Astrocyte (in vitro differentiated cells and primary cell): ENCODE measurements around the gene DNAJC8. TPM values are rescaled to one million over a fixed set of nuclear protein-coding genes. Genes with fewer than 3 reads are reported as not detected.

Experiments used
- DNase-seq: peaks from one replicate; pipeline ENCODE4 v3.0.0-alpha.2; 2010; ENCODE audit warnings: low read depth
- FAIRE-seq: peaks from 2 replicates; lab custom pipeline; 2011; peaks lifted over from hg19 to GRCh38; lab: Jason Lieb, UNC
- H2AFZ ChIP-seq: 2 replicates; pipeline ENCODE4 v1.6.0; 2012; ENCODE audit warnings: low read depth, low read length, inconsistent platforms
- H3K27ac ChIP-seq: 2 replicates; pipeline ENCODE4 v1.5.1; 2011; ENCODE audit warnings: low read depth, low read length, inconsistent platforms
- H3K27me3 ChIP-seq: 2 replicates; pipeline ENCODE4 v1.6.0; 2011; ENCODE audit warnings: low read length, inconsistent platforms; ENCODE audit not compliant: insufficient read depth
- H3K36me3 ChIP-seq: 2 replicates; pipeline ENCODE4 v1.5.1; 2011; ENCODE audit warnings: low read length, inconsistent platforms; ENCODE audit not compliant: insufficient read depth
- H3K4me1 ChIP-seq: 2 replicates; pipeline ENCODE4 v1.5.1; 2011; ENCODE audit warnings: low read length, inconsistent platforms; ENCODE audit not compliant: insufficient read depth
- H3K4me2 ChIP-seq: 2 replicates; pipeline ENCODE4 v1.6.0; 2012; ENCODE audit warnings: low read length, inconsistent platforms
- H3K4me3 ChIP-seq: 2 replicates; pipeline ENCODE4 v1.5.1; 2011; ENCODE audit warnings: low read depth, mild to moderate bottlenecking, low read length, inconsistent platforms; ENCODE audit not compliant: insufficient read depth
- H3K79me2 ChIP-seq: 2 replicates; pipeline ENCODE4 v1.6.0; 2012; ENCODE audit warnings: mild to moderate bottlenecking, low read length, inconsistent platforms; ENCODE audit not compliant: insufficient read depth
- H3K9ac ChIP-seq: 2 replicates; pipeline ENCODE4 v1.6.0; 2012; ENCODE audit warnings: mild to moderate bottlenecking, low read length, inconsistent platforms
- H3K9me3 ChIP-seq: 2 replicates; pipeline ENCODE4 v1.5.1; 2012; ENCODE audit warnings: low read depth, mild to moderate bottlenecking, low read length, inconsistent platforms; ENCODE audit not compliant: insufficient read depth
- H4K20me1 ChIP-seq: 2 replicates; pipeline ENCODE4 v1.6.0; 2012; ENCODE audit warnings: low read length, inconsistent platforms; ENCODE audit not compliant: insufficient read depth
- H3K27ac Mint-ChIP-seq: one replicate; pipeline ENCODE4 v1.8.0; 2021; ENCODE audit warnings: mild to moderate bottlenecking, mixed read lengths; ENCODE audit not compliant: unreplicated experiment
- H3K27me3 Mint-ChIP-seq: one replicate; pipeline ENCODE4 v1.8.0; 2021; ENCODE audit warnings: low read depth, mixed read lengths; ENCODE audit not compliant: unreplicated experiment
- H3K36me3 Mint-ChIP-seq: one replicate; pipeline ENCODE4 v1.8.0; 2021; ENCODE audit warnings: low read depth, mixed read lengths; ENCODE audit not compliant: unreplicated experiment
- H3K4me1 Mint-ChIP-seq: one replicate; pipeline ENCODE4 v1.8.0; 2021; ENCODE audit warnings: low read depth, mixed read lengths; ENCODE audit not compliant: unreplicated experiment
- H3K4me3 Mint-ChIP-seq: one replicate; pipeline ENCODE4 v1.8.0; 2021; ENCODE audit warnings: mild to moderate bottlenecking, moderate library complexity, mixed read lengths; ENCODE audit not compliant: unreplicated experiment
- H3K9me3 Mint-ChIP-seq: one replicate; pipeline ENCODE4 v1.8.0; 2021; ENCODE audit warnings: mild to moderate bottlenecking, mixed read lengths; ENCODE audit not compliant: unreplicated experiment
- CTCF ChIP-seq: IDR thresholded peaks from 2 replicates; pipeline ENCODE4 v1.5.1; 2011; ENCODE audit warnings: low read depth, mild to moderate bottlenecking, inconsistent platforms, low read length, moderate library complexity; ENCODE audit not compliant: insufficient read depth
- EZH2 ChIP-seq: IDR thresholded peaks from 2 replicates; pipeline ENCODE4 v1.6.1; 2012; ENCODE audit warnings: mild to moderate bottlenecking, low read length, inconsistent platforms; ENCODE audit not compliant: insufficient read depth
- total RNA-seq: library from RNA; stranded (reverse); gene quantifications from 2 replicates; pipeline ENCODE4 v1.2.1, GENCODE V29; 2021

DNAJC8 gene
- total RNA-seq, 1 donor from 2014 or later, result 91.3 TPM

GRCh38 chr1:28196330-28196729 lies 36.5 kb downstream of the DNAJC8 start:
- no peak overlapping the region for H3K27ac ChIP-seq
- H2AFZ ChIP-seq, result no peak overlapping the region
- Mint-ChIP-seq H3K4me3 (no peak overlapping the region), H3K27ac (no peak overlapping the region), H3K9me3 (no peaks in the 10 kb centered on the region), H3K36me3 (peaks cover 7% of the 10 kb centered on the region), H3K27me3 (no peaks in the 10 kb centered on the region), H3K4me1 (peaks cover 7% of the 10 kb centered on the region)
- FAIRE-seq, result no peak
- no peak for DNase-seq
- no peaks in the 10 kb centered on the region for H4K20me1 ChIP-seq
- H3K4me3 ChIP-seq, result no peak overlapping the region
- peaks cover 5% of the 10 kb centered on the region for H3K4me1 ChIP-seq
- no peak overlapping the region for H3K4me2 ChIP-seq
- no peaks in the 10 kb centered on the region for H3K79me2 ChIP-seq
- TF ChIP-seq CTCF (no peak), EZH2 (no peak)
- H3K9ac ChIP-seq, result no peak overlapping the region
- no peaks in the 10 kb centered on the region for H3K9me3 ChIP-seq
- H3K27me3 ChIP-seq, result no peaks in the 10 kb centered on the region
- peaks cover 22% of the 10 kb centered on the region for H3K36me3 ChIP-seq

GRCh38 chr1:28195780-28196179 lies 37.0 kb downstream of the DNAJC8 start:
- no peaks in the 10 kb centered on the region for H3K27me3 Mint-ChIP-seq
- Histone ChIP-seq H3K4me3 (no peak overlapping the region), H3K4me2 (no peak overlapping the region), H3K79me2 (no peaks in the 10 kb centered on the region), H3K9ac (no peak overlapping the region), H4K20me1 (no peaks in the 10 kb centered on the region), H3K9me3 (no peaks in the 10 kb centered on the region), H3K27ac (no peak overlapping the region), H3K27me3 (no peaks in the 10 kb centered on the region), H3K36me3 (peaks cover 19% of the 10 kb centered on the region), H3K4me1 (peaks cover 5% of the 10 kb centered on the region), H2AFZ (no peak overlapping the region)
- peaks cover 4% of the 10 kb centered on the region for H3K36me3 Mint-ChIP-seq
- H3K27ac Mint-ChIP-seq, result no peak overlapping the region
- no peak for FAIRE-seq
- H3K9me3 Mint-ChIP-seq, result no peaks in the 10 kb centered on the region
- H3K4me3 Mint-ChIP-seq, result no peak overlapping the region
- TF ChIP-seq EZH2 (no peak), CTCF (no peak)
- no peak for DNase-seq
- peaks cover 8% of the 10 kb centered on the region for H3K4me1 Mint-ChIP-seq

GRCh38 chr1:28194326-28195035 lies 38.3 kb downstream of the DNAJC8 start:
- no peaks in the 10 kb centered on the region for H4K20me1 ChIP-seq
- H3K36me3 ChIP-seq, result peaks cover 12% of the 10 kb centered on the region
- Mint-ChIP-seq H3K27ac (no peak overlapping the region), H3K27me3 (no peaks in the 10 kb centered on the region), H3K36me3 (peaks cover 1% of the 10 kb centered on the region), H3K9me3 (no peaks in the 10 kb centered on the region), H3K4me3 (no peak overlapping the region), H3K4me1 (peaks cover 13% of the 10 kb centered on the region)
- H3K4me1 ChIP-seq, result peaks cover 5% of the 10 kb centered on the region
- no peak for DNase-seq
- TF ChIP-seq EZH2 (no peak), CTCF (no peak)
- no peak overlapping the region for H3K4me3 ChIP-seq
- no peak overlapping the region for H3K9ac ChIP-seq
- H2AFZ ChIP-seq, result no peak overlapping the region
- H3K9me3 ChIP-seq, result no peaks in the 10 kb centered on the region
- no peak for FAIRE-seq
- H3K27me3 ChIP-seq, result no peaks in the 10 kb centered on the region
- H3K27ac ChIP-seq, result no peak overlapping the region
- H3K4me2 ChIP-seq, result no peak overlapping the region
- H3K79me2 ChIP-seq, result no peaks in the 10 kb centered on the region
